Stimulated activated CD8-positive, alpha-beta memory T cell treated with anti-CD3 and anti-CD28 coated beads, Interleukin-15, amount 100 ng/mL, for 1 hour (primary cell): Measurements from ENCODE around the gene TMEM126A.

Experiments
- DNase-seq: peaks from one replicate; pipeline ENCODE4 v3.0.0-alpha.2; 2020; ENCODE audit warnings: low read depth

TMEM126A gene

DNA sequence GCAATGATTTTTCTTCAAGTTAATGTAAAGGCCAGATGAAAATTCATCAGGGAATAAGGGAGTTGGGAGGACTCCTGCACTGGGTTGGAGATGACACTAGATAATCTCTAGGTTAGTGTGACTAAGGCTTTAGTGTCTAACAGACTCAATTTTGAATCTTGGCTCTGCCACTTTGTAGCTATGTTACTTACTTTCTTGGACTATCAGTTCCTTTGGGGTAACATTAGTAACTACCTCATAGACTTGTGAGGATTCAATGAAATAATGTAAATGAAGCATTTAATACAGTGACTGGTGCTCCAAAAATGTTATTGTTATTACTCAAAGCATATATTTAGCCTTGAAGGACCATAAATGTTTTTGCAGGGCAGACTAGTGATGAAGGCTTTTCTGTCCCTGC, 47.8 kb downstream of the TMEM126A start:
- no peak for DNase-seq

DNA sequence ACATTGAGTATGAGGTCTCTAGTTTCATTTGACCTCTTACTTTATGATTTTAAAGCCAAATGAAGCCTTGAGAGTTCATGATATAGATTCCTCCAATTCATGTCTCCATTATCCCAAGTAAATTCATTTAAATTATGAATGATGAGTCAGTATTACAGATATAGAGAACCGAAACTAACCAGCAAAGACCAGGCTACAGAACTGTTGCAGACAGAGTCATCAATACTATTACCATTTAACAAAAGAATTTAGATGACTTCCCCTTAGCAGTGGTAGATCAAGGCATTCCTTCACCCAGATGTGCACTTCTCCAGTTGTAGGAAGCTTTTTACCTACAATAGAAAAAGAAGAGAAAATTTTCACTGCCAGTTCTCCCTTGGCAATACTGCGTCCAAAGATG, 50.0 kb downstream of the TMEM126A start:
- no peak for DNase-seq

DNA sequence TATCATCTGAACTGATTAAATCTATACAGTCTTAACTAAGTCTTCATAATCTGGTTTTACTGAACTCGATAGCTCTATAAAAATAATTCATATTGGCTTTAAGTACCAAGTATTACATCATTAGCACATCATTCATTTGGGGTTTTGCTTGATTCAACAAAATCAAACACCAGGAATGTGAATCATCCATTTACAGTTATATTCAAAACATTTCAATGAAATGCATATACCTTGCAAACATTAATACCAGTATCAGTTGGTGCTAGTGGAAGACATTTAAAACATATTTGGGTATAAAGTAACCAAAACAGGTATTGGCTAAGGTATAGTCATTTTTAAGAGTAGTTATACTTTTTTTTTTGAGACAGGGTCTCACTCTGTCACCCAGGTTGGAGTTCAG, 50.4 kb downstream of the TMEM126A start:
- DNase-seq = no peak

DNA sequence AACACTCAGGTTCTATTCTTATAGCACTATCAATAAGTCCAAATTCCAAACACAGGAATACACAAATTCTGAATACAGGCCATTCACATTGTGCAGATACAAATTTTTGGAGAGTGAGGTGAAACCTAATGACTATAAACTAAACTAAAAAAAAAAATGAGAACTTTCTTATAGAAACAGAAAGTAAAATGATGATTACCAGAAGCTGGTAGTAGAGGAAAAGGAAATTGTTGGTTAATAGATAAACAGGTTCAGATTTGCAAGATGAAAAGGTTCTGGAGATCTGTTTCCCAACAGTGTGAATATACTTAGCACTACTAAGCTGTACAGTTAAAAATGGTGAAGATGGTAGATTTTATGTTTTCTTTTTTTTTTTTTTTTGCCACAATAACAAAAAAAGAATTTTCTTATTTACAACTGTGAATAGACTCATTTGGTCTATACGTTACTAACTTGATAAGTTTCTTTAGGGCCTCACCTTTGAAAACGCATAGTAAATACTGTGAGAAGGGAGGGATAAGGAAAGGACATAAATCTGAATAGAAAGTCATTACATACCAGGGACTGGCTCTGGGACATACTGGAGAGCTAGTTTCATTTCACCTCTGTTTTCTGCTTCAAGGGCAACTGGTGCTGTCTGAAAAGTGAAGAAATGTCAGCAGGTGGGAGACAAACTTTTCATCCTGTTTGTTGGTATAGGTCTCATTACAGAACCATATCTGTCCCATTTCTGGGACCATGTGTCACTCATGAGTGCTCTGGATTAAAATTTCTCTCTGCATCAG, 52.4 kb downstream of the TMEM126A start:
- DNase-seq = no peak

DNA sequence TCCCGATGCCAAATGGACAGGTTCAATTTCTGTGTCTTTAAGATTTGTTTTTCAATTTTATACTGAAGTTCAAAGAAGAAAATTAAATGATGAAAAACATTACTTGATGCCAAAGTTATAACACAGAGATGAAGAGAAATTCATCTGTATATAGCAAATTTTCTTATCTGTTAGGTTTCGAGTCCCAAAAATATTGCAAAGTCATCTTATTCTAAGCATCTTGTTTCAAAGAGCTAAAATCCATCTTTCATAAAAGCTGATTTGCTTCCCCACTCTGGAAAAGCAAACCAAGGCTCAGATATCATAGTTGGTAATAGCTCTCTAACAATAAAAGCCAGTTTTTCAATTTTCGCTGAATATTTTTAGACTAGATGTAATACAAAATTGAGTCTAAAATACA, 57.2 kb downstream of the TMEM126A start:
- DNase-seq = no peak

DNA sequence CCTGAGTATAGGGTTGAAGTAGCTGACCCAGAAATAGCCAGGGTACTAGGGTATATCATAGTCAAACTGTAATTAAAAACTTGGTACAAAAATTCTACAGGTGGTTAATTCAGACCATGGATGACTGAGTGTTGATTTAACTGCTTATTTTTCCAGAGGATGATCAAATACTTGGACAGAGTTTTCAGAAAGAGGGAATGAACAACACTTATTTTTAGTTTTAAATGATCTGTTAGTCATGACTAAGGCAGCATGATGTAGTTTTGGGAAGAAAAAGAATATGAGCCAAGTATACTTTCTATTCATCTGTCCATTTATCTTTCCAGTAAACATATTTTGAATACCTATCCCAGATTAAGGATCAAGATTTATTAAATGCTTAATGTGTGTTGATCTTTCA, 58.0 kb downstream of the TMEM126A start:
- DNase-seq = no peak
